HG02763 (cell line): ENCODE data around the gene PLAC9.
A peak's percentile ranks its signal among the peaks of the same experiment; 100 is the strongest.

Source experiments
- ATAC-seq: cut with Tn5 transposase; IDR thresholded peaks from one replicate; pipeline ENCODE4 v1.9.1; 2021; ENCODE audit warnings: mild to moderate bottlenecking, moderate library complexity; ENCODE audit not compliant: unreplicated experiment

Gene PLAC9

DNA sequence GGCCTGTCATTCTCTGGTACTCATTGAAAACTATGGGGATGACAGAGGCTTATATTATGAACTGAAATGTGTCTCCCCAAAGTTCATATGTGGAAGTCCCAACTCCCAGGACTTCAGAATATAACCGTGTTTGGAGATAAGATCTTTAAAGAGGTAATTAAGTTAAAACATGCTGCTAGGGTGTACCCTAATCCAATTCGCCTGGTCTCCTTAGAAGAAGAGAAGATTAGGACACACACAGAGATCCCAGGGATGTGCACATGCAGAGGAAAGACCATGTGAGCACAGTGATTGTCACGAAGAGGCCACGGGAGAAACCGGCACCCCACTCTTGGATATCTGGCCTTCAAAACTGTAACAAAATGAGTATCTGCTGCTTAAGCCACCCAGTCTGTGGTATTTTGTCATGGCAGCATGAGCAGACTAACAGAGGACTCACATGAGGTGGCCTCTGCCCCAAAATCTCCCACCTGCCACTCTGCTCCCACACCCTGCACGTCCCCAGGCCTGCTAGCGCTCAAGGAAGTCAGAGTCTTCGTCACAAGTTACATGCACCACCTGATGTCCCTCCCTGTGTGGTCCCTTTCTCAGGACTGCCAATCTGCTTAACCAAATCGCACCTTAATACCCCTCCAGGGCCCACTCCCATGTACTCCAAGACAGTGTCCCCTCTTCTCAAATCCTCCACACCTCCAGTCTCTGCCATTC, 26.8 kb downstream of the PLAC9 start:
- ATAC-seq, result no peak

DNA sequence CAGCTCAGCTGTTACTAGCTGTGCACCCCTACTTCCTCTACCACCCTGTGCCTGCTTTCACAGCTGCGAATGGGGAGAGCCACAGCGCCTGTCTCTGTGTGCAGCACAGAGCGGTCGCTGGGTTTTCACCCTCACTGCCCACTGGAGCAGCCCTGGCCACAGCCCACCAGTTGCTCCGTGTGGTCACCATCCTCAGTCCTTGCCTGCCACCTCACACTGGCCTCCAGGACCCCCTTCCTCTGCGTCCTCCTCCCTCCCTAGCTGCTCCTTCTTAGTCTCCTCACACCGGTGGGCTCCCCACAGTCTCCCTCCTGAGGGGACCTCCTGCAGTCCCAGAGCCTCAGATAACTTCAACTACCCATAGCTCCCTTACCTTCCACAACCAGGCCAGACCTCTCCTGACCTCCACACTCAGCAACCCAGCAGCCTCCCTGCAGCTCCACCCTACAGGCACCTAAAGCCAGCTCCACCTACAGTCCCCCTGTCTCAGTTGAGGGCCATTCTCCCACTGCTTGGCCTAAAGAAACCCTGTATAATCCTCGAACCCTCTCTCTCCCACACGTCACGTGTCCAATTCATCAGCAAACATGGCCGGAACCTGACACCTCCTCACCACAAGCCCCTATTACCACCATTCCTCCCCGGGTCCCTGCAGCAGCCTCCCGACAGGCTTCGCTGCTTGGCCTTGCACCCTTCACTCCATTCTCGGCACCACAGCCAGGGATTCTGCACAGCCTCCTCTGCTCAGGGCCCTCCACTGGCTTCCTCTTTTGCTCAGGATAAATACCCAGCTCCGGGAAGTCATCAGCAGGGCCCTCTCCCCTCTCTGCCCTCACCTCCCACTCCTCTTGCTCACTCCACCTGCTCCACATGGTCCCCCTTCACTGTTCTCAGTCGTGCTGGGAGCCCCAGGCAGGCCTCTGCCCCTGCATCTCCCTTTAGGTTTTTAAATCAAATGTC, 28.1 kb downstream of the PLAC9 start:
- no peak for ATAC-seq

DNA sequence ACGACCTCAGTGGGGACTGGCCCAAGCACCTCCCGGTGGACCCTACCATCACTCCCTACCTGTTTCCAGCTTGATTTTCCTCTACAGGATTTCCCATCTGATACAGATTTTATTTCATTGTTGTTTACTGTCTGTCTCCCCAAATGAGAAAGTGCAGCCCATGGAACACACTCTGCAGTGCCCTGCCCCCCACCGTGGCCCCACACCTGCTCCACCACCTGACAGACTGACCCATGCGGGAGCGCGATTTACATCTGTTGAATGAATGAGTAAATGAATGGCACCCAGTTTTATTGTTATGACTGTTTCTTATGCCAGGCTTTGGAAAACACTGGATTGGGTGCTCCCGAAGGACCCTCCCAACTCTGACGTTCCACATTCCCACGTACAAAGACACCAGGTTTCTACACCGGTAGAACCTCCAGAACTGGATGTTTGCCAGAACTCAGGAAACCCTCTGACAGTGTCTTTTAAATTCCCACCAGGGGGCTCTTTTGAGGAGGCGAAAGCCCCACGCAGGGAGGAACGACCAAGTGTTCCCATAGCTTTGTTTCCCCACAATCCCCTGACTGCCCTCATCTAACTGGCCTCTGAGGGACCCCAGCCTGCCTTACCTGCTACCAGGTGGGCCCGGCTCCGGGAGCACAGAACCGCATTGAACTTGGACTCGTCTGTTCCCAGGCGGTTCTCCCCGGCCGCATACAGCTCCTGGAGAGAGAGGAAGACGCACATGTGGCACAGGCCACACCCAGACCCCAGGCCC, 29.0 kb downstream of the PLAC9 start:
- no peak for ATAC-seq

DNA sequence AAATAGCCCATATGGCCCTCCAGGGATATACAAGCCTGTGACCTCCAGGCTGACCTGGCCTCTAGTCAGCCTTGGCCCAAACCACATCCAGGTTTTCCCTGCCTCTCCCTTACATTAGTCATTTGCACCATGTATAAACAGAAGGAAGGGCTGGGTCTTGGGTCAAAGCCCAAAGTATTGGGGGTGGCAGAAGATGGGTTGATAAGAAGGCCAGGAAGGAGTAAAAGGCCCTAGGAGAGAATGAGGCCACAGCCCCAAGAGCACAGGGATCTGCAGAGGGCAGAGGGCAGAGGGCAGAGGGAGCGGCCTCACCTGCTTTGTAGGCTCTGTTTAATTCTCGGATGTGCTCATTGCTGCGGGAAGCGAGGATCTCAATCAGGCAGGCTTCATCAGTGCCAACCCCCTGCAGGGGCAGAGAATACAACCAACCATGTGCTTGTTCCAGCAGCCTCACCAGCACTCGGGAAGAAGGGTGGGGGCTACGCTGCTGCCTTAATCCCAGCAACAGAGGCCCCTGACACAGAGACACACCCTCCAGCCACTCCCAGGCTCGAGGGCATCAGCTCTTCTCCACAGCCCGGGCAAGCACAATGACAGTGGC, 31.3 kb downstream of the PLAC9 start:
- ATAC-seq, result no peak

DNA sequence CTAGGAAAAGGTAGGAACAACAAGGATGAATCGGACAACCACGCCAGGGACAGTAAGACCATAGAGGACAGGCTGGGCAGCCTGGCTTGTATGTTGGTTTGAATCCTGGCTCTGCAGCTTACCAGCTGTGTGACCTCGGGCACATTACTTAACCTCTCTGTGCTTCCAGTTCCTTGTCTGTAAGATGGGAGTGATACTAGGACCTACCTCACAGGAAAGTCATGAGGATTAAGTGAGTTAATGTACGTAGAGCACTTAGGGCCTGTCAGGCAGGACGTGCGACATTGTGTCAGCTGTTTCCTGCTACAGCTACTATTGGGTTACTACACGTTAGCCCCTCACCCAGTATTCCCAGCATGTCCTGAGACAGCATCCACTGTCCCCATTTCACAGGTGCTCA, 32.1 kb downstream of the PLAC9 start:
- ATAC-seq, result no peak

DNA sequence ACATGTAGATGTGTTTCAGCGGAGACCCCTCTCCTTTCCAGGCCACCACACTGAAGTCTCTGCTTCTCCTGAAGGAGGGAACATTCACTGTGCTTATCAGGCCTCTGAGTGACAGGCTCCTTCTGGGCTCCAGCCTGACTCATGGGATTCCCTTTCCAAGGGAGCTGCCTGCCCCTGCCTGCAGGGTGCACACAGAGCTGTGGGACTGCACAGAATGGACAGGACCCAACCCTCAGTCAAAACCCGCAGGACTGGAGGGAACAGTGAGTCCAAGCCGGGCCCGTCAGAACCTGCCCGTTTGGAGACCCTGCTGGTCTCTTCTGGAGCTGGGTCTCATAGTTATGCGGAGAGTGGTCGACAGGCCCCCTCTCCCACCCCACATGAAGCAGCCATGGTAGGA, 32.6 kb downstream of the PLAC9 start:
- ATAC-seq, result no peak

DNA sequence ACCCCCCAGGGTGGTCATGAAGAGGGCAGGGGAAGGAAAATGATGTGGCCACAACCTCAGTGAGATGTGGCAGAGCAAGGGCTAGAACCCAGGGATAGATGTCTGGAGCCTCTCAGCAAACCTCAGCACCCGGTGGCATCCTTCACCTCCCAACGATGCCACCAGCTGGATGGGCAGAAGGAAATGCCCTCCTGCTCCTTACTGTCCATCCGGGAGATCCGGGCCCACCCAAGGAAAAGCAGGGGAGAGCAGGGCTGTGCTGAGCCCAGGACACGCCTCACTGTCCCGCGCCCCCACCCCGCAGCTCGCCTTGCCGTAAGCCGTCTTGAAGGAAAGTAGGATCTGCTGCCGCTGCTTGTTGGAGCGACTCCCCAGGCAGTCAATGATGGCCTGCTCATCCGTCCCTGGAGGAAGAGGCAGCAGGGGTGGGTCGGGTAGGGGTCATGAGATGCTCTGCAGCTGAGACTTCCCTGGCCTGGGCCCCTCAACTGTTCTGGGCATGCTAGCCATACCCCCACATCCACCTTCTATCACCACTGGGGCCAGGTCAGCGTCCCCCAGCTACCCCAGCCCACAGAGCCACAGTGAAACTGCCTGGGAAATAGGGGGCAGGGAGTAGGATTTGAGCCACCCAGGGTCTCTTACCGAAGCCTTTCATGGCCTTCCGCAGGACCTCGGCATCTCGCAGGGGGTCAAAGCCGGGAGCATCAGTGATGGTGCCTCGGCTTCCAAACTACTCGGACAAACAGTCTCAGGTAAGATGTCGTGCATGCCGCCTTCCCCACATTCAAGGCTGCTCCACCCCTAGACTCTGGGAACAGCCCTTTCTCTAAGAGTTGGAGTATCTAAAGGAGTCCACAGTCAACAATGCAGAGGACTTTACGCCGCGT, 34.3 kb downstream of the PLAC9 start:
- ATAC-seq, result no peak

DNA sequence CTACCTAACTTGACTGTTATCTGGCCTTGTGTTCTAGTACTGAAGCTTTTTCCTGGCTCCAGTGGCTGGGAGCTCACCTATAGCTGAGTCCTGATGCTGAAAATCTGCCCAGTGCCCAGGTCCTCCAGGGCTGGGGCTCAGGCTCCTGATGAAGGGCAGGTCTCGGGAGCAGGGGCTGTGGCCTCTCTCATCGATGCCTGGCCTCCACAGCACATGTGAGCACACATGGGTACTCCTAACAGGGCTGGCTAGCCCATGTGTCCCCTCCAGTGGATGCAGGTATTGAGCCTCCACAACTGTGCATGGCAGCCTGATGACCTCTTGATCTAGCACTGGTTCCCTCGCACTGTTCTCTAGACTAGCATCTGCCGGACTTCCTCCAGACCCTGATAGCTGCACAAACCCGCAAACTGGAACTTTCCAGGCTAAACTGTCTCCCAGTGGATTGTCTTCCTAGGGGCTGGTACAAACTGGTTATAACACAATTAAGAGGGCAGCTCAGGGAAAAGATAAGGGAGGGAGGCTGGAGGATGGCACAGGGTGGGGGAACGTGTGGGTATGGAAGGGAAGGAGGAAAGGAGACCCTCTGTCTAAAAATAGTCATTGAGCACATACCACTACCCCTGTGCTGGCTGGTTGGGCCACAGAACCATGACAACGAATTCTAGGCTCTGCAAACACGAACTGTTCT, 35.1 kb downstream of the PLAC9 start:
- no peak for ATAC-seq

DNA sequence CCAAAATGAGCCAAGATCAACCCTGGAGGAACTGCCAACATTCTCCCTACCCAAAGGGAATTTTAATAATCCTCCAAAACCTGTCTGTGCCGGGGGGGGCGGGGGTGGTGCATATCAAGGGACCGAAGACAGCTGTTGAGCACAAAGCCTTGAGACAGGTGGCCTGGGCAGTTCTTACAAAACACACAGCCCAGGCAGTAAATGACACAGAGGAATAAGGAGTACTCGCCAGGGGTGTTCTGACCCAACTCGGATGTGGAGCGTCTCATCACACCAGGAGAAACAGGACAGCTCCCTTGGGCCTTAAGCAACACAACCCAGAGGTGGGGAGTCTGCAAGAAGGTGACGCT, 35.6 kb downstream of the PLAC9 start:
- no peak for ATAC-seq

DNA sequence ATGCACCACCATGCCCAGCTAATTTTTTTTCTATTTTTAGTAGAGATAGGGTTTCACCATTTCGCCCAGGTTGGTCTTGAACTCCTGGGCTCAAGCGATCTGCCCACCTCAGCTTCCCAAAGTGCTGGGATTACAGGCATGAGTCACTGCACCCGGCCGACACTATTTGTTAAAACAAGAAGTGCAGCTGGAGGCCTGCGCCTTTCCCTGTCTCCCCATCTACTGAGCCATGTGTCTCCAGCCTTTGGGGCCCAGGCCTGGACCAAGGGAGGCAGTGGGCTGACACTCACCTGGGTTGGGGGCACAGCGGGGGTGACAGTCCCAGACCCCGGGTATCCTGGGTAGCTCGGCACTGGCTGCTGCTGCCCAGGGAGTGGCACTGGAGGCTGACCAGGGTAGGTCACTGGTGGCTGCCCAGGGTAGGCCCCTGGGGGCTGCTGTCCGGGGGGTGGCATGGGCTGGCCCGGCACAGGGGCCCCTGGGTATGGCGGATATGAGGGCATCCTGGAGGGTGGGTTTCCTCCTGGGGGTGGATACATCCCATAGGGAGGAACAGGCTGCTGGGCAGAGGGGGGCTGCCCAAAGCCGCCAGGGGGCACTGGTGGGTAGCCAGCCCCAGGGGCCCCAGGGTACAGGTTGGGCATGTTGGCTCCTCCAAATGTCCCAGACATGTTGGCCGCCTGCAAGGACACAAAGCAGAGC, 36.3 kb downstream of the PLAC9 start:
- peak; percentile 60 for ATAC-seq

DNA sequence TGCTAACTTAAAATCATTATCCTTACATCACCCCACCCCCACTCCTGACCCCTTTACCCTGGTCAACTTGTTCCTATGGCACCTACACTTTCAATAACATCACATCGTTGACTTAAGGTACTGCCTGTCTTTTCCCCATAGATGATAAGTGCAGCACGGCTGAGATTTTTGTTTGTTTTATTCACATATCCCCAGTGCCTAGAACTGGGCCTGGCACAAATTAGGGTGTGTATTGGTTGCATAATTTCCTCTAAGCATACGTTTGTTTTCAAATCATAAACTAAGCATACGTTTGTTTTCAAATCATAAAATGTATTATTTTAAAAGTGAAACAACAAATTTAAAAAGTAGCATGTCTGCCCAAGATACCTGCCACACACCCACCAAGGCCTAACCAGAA, 37.5 kb downstream of the PLAC9 start:
- no peak for ATAC-seq

DNA sequence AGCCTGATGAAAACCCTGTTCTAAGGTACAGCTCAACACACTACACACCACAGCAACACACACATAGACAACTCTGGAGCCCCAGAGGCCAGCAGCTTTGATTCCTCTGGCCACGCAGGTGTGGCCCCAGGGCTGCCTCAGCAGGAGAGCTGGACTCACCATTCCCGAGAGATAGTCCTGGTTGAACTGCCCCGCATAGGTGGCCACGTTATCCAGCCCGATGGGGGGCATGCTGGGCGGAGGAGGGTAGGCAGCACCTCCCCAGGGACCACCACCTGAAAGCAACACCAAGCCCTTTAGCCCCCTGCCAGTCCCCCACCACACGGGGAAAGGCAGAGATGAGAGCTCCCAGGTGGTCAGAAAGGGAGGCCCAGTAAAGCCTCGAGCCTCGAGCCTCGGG, 38.1 kb downstream of the PLAC9 start:
- ATAC-seq, result no peak

DNA sequence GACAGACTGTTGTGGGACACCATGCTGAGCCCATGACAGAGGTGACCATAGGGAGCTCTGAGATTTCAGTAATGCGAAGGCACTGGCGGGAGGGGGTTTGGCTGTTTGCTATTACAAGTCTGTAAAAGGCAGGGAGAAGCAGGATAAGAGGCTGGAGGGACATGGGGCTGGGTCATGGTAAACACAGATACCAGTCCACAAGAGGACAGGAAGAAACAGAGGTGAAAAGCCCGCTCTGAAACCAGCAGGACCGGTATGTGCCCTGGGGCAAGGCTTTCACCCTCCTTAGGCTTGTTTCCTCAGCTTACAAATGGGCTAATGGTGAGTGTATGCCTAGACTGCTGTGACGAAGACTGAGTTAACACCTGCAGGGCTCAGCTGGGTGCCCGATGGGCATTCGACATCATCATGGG, 38.7 kb downstream of the PLAC9 start:
- ATAC-seq, result no peak

DNA sequence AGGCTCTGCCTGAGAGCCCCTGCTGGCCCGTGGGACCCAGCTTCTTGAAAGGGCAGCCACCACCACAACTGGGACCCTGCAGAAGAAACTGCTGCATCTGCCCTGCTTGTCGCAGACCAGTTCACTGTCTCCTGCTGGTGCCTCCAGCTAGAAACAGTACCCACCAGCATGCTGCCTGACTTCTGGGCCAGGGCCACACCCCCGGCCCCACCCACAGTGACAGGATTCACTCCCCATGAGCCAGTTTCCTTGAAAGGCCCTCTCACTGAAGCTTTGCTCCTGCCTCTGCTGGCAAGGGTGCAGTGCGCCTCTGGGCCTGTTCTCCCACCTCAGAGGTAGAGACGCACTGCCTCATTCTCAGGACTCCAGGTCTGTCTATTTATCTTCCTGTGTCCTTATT, 40.4 kb downstream of the PLAC9 start:
- no peak for ATAC-seq

DNA sequence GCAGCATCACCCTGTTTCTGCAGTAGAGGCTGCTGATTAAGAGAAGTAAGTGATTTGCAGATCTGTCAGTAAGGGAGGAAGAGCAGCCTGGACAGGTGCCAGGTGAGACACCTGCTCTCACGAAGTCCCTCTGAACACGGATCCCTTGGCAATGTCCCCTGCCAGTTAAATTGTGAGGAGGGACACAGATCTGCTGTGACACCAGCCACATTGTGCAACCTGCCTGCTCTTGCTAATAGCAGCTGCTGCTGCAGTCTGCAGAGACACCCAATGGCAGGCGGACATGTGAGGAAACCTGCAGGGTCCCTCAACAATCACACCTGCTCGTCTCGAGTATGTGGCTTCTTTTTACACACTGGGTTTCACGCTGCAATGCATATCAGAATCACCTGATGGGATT, 40.9 kb downstream of the PLAC9 start:
- no peak for ATAC-seq

DNA sequence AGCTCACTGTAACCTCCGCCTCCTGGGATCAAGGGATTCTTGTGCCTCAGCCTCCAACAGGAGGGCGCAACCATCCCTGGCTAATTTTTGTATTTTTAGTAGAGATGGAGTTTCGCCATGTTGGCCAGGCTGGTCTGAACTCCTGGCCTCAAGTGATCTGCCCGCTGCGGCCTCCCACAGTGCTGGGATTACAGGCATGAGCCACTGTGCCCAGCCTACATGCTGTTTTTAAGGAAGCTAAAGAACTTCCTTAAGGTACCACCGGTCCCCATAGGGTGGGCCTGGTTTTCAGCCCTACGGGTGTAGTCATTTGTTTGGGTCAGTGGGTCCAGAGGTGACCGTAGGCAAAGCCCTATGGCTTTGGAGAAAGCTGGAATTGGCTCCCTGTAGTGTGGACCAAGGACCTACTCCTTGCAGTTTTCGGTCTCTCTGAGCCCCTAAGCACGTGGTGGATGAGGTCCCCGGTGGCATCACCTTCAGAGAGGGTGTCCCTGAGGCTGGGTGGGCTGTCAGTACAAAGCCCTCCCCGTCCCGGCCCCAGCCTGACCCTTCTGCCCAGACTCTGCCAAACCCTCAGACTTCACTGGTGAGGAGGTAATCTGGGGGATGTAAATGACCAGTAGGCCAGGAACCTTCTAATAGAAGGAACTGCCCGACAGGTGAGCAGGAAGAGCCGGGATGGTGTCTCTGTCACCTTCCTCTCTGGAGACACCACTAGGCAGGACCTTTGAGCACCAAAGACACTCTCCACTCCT, 42.3 kb downstream of the PLAC9 start:
- no peak for ATAC-seq

DNA sequence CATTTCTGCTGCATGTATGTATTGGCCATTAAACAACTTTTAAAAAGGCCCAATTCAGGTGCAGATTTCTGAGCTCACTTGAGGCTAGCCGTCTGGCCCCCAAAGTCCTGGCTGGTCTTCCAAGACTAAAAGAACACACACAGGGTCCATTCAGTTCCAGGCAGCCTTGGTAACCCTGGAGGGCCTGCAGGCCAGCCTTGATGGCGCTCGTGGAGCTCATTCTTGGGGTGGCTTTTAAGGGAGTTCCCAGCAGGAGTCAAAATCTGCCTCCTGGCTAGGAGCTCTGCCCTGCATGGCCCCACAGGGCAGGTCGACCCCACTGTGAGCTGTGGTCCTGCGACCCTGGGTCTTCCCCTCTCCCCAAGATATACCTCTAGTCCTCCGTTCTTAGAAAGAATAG, 44.0 kb downstream of the PLAC9 start:
- ATAC-seq, result no peak
